Effector CD8-positive, alpha-beta T cell (primary cell): ENCODE results near the gene CEACAM7.
"Not testable (repeated sequence)": the region's sequence is repeated elsewhere in the genome, so short reads cannot be mapped to it uniquely, and the experiment has no call there.

Experiments
- DNase-seq: peaks from one replicate; lab custom pipeline; 2025; lab: John Stamatoyannopoulos, UW
- total RNA-seq, 4 experiments: gene quantifications; one replicate each; lab custom pipeline; 2026; lab: John Stamatoyannopoulos, UW

CEACAM7 gene
- 0 reads per million in 4 experiments for total RNA-seq

GRCh38 chr19:41688098-41688497 lies at the start of gene CEACAM7:
TSS of gene CEACAM7 (minus strand) at chr19:41688270. CDS start at chr19:41688165, 105 bp downstream.
- no peak for DNase-seq

- DNase-seq = no peak
Measured at GRCh38 chr19:41735071-41735600, 47.1 kb upstream of the CEACAM7 start.

GRCh38 chr19:41734585-41734984 lies 46.5 kb upstream of the CEACAM7 start:
- DNase-seq = no peak

GRCh38 chr19:41734156-41734555 lies 46.1 kb upstream of the CEACAM7 start:
- DNase-seq = no peak

DNA sequence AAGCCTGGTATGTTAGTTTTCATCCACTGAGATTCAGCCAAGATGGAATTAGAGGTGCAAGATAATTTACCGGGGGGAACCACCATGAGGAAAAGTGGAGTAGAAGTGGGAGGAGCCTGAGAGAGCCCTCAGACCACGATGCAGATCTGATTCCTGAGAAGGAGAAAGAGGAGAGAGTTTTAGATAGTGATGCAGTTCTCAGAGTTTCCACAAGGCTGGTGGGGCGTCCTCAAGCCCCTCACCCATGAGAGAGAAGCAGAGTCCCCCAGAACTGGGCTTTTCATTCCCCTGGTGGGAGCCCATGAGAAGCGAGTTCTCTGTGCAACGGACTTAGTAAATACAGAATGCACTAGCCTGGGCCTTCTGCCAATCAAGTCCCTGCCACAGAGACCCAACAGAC lies 38.4 kb upstream of the CEACAM7 start:
- no peak for DNase-seq

DNA sequence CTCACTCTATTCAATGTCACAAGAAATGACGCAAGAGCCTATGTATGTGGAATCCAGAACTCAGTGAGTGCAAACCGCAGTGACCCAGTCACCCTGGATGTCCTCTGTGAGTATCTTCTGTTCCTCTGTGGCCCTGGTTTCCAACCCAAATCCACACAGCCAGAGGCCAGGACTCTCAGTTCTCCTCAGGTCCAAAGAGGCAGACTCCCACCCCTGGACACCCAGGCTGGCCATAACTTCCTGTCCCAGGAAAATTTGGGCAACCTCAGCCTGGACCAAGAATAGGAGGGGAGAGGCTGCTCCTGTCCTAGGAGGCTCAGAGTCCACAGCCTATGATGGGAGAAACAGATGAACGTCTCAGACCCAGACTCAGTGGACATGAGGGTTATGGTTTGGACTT lies 32.0 kb upstream of the CEACAM7 start:
- DNase-seq = no peak

- DNase-seq = no peak
Measured at GRCh38 chr19:41718761-41719160, 30.7 kb upstream of the CEACAM7 start.

DNA sequence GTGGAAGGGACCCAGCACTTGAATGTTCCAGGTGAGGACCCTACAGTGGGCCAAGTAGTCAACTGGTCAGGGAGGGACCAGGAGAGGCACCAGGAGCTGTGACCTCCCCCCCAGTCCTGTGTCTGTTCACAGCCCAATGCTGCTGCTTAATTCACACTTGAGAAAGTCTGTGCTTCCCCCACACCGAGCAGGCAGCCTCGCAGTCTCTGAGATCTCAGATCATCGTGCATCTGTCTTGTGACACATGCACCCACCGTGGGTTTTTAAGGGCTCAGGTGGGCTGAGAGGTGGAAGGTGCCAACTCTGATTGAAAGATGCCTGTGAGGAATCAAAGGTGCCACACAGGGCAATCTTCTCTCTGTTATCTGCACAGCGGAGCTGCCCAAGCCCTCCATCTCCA lies 26.5 kb upstream of the CEACAM7 start:
- no peak for DNase-seq

DNA sequence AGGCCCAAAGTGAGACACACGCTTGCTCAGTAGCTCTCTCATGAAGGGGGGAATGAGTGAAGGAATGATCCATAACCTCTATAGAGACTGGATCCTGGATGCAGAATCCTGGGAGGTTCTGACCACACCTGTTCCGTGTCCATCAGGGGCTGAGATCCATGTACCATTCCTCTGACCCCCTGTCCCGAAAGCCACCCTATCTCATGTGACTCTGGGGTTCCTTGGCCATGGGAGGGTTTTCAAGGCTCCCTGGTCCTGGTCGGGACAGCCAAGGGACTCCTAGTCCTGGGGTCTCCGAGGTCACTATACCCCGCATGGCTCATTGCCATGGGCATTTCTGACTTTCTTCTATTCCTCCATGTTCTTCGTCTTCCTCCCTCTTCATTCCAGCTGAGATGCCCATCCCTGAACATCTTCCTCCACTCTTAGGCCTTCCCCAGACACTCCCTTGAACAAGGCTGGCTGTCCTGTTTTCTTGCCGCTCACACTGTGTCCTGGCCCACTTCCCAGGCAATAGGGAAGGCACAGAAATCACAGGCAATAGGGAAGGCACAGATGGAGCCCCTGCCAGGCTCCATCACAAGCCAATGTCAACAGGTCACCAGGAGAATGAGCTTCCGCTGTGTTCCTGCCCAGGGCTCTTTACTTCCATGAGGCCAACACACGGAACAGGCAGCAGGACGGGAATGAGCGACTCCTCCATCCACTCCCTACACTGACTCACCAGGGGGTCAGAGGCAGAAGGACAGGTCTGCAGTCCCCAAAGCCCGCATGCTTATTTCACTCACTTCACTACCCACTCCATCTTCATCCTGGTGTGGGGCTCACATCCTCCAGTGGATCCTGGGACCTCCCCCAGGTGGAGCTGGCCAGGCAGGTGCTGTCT lies 23.5 kb upstream of the CEACAM7 start:
- no peak for DNase-seq

GRCh38 chr19:41709951-41710645 lies 22.0 kb upstream of the CEACAM7 start:
- DNase-seq = no peak

DNA sequence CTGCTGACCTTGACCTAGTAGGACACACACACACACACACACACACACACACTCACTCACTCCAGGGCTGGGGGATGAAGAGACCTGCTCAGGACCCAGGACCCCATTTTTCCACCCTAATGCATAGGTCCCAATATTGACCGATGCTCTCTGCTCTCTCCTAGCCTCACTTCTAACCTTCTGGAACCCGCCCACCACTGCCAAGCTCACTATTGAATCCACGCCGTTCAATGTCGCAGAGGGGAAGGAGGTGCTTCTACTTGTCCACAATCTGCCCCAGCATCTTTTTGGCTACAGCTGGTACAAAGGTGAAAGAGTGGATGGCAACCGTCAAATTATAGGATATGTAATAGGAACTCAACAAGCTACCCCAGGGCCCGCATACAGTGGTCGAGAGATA lies 21.4 kb upstream of the CEACAM7 start:
- not testable (repeated sequence) for DNase-seq

GRCh38 chr19:41708481-41708880 lies 20.4 kb upstream of the CEACAM7 start, which contains the start of gene CEACAM5:
TSS of gene CEACAM5 (plus strand) at chr19:41708626. CDS start at chr19:41708732, 106 bp downstream.
- no peak for DNase-seq

- no peak for DNase-seq
Measured at GRCh38 chr19:41707871-41708371, 19.9 kb upstream of the CEACAM7 start.

DNA sequence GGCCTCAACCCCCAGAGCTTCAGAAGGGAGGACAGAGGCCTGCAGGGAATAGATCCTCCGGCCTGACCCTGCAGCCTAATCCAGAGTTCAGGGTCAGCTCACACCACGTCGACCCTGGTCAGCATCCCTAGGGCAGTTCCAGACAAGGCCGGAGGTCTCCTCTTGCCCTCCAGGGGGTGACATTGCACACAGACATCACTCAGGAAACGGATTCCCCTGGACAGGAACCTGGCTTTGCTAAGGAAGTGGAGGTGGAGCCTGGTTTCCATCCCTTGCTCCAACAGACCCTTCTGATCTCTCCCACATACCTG lies 19.4 kb upstream of the CEACAM7 start:
- no peak for DNase-seq

GRCh38 chr19:41706741-41707501 lies 18.9 kb upstream of the CEACAM7 start:
- DNase-seq = peak; percentile 53

DNA sequence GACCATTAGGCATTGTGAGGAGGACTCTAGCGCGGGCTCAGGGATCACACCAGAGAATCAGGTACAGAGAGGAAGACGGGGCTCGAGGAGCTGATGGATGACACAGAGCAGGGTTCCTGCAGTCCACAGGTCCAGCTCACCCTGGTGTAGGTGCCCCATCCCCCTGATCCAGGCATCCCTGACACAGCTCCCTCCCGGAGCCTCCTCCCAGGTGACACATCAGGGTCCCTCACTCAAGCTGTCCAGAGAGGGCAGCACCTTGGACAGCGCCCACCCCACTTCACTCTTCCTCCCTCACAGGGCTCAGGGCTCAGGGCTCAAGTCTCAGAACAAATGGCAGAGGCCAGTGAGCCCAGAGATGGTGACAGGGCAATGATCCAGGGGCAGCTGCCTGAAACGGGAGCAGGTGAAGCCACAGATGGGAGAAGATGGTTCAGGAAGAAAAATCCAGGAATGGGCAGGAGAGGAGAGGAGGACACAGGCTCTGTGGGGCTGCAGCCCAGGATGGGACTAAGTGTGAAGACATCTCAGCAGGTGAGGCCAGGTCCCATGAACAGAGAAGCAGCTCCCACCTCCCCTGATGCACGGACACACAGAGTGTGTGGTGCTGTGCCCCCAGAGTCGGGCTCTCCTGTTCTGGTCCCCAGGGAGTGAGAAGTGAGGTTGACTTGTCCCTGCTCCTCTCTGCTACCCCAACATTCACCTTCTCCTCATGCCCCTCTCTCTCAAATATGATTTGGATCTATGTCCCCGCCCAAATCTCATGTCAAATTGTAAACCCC lies 17.5 kb upstream of the CEACAM7 start:
- no peak for DNase-seq

- DNase-seq = no peak
Measured at GRCh38 chr19:41703602-41704293, 15.7 kb upstream of the CEACAM7 start.

DNA sequence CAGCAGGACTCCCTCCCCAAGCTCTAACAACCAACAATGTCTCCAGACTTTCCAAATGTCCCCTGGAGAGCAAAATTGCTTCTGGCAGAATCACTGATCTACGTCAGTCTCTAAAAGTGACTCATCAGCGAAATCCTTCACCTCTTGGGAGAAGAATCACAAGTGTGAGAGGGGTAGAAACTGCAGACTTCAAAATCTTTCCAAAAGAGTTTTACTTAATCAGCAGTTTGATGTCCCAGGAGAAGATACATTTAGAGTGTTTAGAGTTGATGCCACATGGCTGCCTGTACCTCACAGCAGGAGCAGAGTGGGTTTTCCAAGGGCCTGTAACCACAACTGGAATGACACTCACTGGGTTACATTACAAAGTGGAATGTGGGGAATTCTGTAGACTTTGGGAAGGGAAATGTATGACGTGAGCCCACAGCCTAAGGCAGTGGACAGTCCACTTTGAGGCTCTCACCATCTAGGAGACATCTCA lies 14.1 kb upstream of the CEACAM7 start:
- DNase-seq = no peak

DNA sequence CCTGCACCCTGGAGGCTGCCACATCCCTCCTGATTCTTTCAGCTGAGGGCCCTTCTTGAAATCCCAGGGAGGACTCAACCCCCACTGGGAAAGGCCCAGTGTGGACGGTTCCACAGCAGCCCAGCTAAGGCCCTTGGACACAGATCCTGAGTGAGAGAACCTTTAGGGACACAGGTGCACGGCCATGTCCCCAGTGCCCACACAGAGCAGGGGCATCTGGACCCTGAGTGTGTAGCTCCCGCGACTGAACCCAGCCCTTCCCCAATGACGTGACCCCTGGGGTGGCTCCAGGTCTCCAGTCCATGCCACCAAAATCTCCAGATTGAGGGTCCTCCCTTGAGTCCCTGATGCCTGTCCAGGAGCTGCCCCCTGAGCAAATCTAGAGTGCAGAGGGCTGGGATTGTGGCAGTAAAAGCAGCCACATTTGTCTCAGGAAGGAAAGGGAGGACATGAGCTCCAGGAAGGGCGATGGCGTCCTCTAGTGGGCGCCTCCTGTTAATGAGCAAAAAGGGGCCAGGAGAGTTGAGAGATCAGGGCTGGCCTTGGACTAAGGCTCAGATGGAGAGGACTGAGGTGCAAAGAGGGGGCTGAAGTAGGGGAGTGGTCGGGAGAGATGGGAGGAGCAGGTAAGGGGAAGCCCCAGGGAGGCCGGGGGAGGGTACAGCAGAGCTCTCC lies 13.5 kb upstream of the CEACAM7 start:
- DNase-seq = no peak
